T-cell (primary cell): ENCODE data around the gene TCFL5. TPM values are rescaled to one million over a fixed set of nuclear protein-coding genes. Genes with fewer than 3 reads are reported as not detected.

Source experiments
- ATAC-seq, 4 experiments: fragments of 200-7000 bp in 3 of 4; fragments of 150-1000 bp in 1 of 4; cut with Tn5 transposase; replicated peaks in 1 of 4; 1 replicate in 3 of 4; 2 replicates in 1 of 4; pipeline ENCODE4 v1.10.0; 2021; ENCODE audit warnings: moderate library complexity in 3 of 4, mild to moderate bottlenecking in 2 of 4, moderate number of reproducible peaks in 1 of 4
- CTCF ChIA-PET, 2 donors: fragments of 300-600 bp; sonication (Branson Sonifier 250); formaldehyde crosslinking; loops; one replicate each; lab custom pipeline; 2022; ENCODE audit warnings: antibody characterized with exemption in 2 of 2; lab: Charles Lee
- POLR2A ChIA-PET, 2 donors: fragments of 300-600 bp; sonication (Branson Sonifier 250); formaldehyde crosslinking; loops; one replicate each; lab custom pipeline; 2022; ENCODE audit warnings: antibody characterized with exemption in 2 of 2; lab: Charles Lee
- DNase-seq, 35 experiments: peaks; one replicate each; pipeline versions ENCODE4 v3.0.0 to v3.0.0-alpha.2; 2013 to 2023
- H3K27ac ChIP-seq: one replicate; pipeline ENCODE4 v1.5.1; 2013; ENCODE audit warnings: low read length
- H3K27me3 ChIP-seq, 2 experiments: replicated peaks in 1 of 2; 1 replicate in 1 of 2; 2 replicates in 1 of 2; pipeline versions ENCODE4 v1.6.1 to v1.7.0; 2013; ENCODE audit warnings: low read length in 1 of 2, mixed read lengths in 1 of 2; ENCODE audit not compliant: control insufficient read depth in 2 of 2, insufficient read depth in 2 of 2; ENCODE audit errors: extremely low read depth in 1 of 2
- H3K36me3 ChIP-seq, 2 donors: 1 replicate in 1 of 2; 2 replicates in 1 of 2; pipeline versions ENCODE4 v1.6.1 to v1.7.0; 2013; ENCODE audit warnings: low read length in 1 of 2; ENCODE audit not compliant: control insufficient read depth in 2 of 2, insufficient read depth in 1 of 2; ENCODE audit errors: extremely low read depth in 1 of 2
- H3K4me1 ChIP-seq, 2 experiments: 1 replicate in 1 of 2; 2 replicates in 1 of 2; pipeline versions ENCODE4 v1.6.1 to v1.7.0; 2013; ENCODE audit warnings: low read length in 2 of 2, mixed read lengths in 1 of 2; ENCODE audit not compliant: insufficient read depth in 2 of 2, control insufficient read depth in 1 of 2; ENCODE audit errors: extremely low read depth in 1 of 2
- H3K4me3 ChIP-seq, 2 donors: 1 replicate in 1 of 2; 2 replicates in 1 of 2; pipeline versions ENCODE4 v1.5.1 to v1.7.0; 2013; ENCODE audit warnings: mild to moderate bottlenecking in 2 of 2, low read length in 1 of 2, moderate library complexity in 1 of 2; ENCODE audit not compliant: control insufficient read depth in 1 of 2; ENCODE audit errors: extremely low read depth in 1 of 2
- H3K9me3 ChIP-seq: 2 replicates; pipeline ENCODE4 v1.7.0; 2013
- H3K27ac Mint-ChIP-seq, 2 donors: one replicate each; pipeline ENCODE4 v1.8.0; 2020 to 2021; ENCODE audit warnings: mild to moderate bottlenecking in 2 of 2, mixed read lengths in 2 of 2
- H3K27me3 Mint-ChIP-seq, 2 donors: one replicate each; pipeline ENCODE4 v1.8.0; 2021 to 2022; ENCODE audit warnings: mixed read lengths in 2 of 2
- H3K36me3 Mint-ChIP-seq: one replicate; pipeline ENCODE4 v1.8.0; 2021; ENCODE audit warnings: mixed read lengths
- H3K4me1 Mint-ChIP-seq, 3 donors: one replicate each; pipeline ENCODE4 v1.8.0; 2020 to 2022; ENCODE audit warnings: mixed read lengths in 3 of 3, mild to moderate bottlenecking in 1 of 3
- H3K4me3 Mint-ChIP-seq, 3 donors: one replicate each; pipeline ENCODE4 v1.8.0; 2020 to 2022; ENCODE audit warnings: mild to moderate bottlenecking in 3 of 3, mixed read lengths in 3 of 3, moderate library complexity in 3 of 3
- H3K9me3 Mint-ChIP-seq, 3 donors: one replicate each; pipeline ENCODE4 v1.8.0; 2020 to 2022; ENCODE audit warnings: mixed read lengths in 3 of 3
- WGBS: methylation state at CpG from one replicate; pipeline ENCODE4 v1.1.5; 2013; ENCODE audit warnings: missing lambda C conversion rate; ENCODE audit not compliant: insufficient coverage; 5-methylcytosine and 5-hydroxymethylcytosine counted together
- total RNA-seq, 35 experiments: library from RNA in 6 of 35; stranded (reverse) in 6 of 35; fragments of 120-200 nt in 1 of 35; gene quantifications; one replicate each; pipeline versions ENCODE4 v1.2.1 to v1.2.4 and lab custom pipeline; 2013 to 2026

The TCFL5 gene
- total RNA-seq, 5 donors from 2014 or later (not counting 1 experiment from before 2014, with no cell fraction given), result 5.0 to 12.7 (median 8.5) TPM

GRCh38 chr20:62808211-62808865, 53.3 kb downstream of the TCFL5 start:
- Mint-ChIP-seq H3K27me3 (no peaks in the 10 kb centered on the region), H3K36me3 (peaks cover 11% of the 10 kb centered on the region), H3K4me3 (peak overlapping the region; percentile 42 to 63 (median 62)), H3K4me1 (peaks cover 29 to 31% (median 29%) of the 10 kb centered on the region in 3 donors), H3K9me3 (no peaks in the 10 kb centered on the region), H3K27ac (peak overlapping the region; percentile 68 to 75)
- DNase-seq, result peak; percentile 22 to 82 (median 67)
- Histone ChIP-seq H3K36me3 (peaks cover 28 to 60% of the 10 kb centered on the region in 2 donors), H3K27me3 (no peaks in the 10 kb centered on the region), H3K4me3 (no peak overlapping the region), H3K27ac (no peak overlapping the region), H3K4me1 (peaks cover 6 to 53% of the 10 kb centered on the region in 2 experiments), H3K9me3 (no peaks in the 10 kb centered on the region)
- ChIA-PET POLR2A (interaction anchor here in 1 of 2 donors (0.6 kb wide), 1 partner anchor 258 kb away, joined by 5 read pairs; no protein-coding TSS in a partner anchor), CTCF (interaction anchor here (0.6 to 1.6 kb wide), 8 partner anchors 14 to 797 kb away, joined by 3 to 12 read pairs (median 4); no protein-coding TSS in a partner anchor)
- 44% methylated on average over 13 of the region's 21 CpGs for WGBS
- peak; percentile 35 to 47 (median 40) for ATAC-seq

- no peaks in the 10 kb centered on the region for H3K9me3 ChIP-seq
- DNase-seq, result no peak
- H3K36me3 Mint-ChIP-seq, result peaks cover 11% of the 10 kb centered on the region
- peaks cover 29 to 32% (median 29%) of the 10 kb centered on the region in 3 donors for H3K4me1 Mint-ChIP-seq
- ChIA-PET POLR2A (interaction anchor here in 1 of 2 donors (0.6 kb wide), 1 partner anchor 257 kb away, joined by 5 read pairs; no protein-coding TSS in a partner anchor), CTCF (interaction anchor here (0.6 to 1.6 kb wide), 6 partner anchors 13 to 797 kb away, joined by 3 to 12 read pairs (median 6); no protein-coding TSS in a partner anchor)
- H3K9me3 Mint-ChIP-seq, result no peaks in the 10 kb centered on the region
- H3K27ac Mint-ChIP-seq, result peak overlapping the region in 1 of 2 donors; percentile 44
- WGBS, result 90% methylated on average over 21 of the region's 23 CpGs
- no peaks in the 10 kb centered on the region for H3K27me3 Mint-ChIP-seq
- peak overlapping the region; percentile 28 to 78 (median 63) for H3K4me3 Mint-ChIP-seq
- H3K27ac ChIP-seq, result no peak overlapping the region
- H3K27me3 ChIP-seq, result no peaks in the 10 kb centered on the region
- no peak overlapping the region for H3K4me3 ChIP-seq
- ATAC-seq, result no peak
- H3K36me3 ChIP-seq, result peaks cover 25 to 58% of the 10 kb centered on the region in 2 donors
- peaks cover 6 to 53% of the 10 kb centered on the region in 2 experiments for H3K4me1 ChIP-seq
Observed at GRCh38 chr20:62807444-62808210, 54.0 kb downstream of the TCFL5 start.

GRCh38 chr20:62806383-62807050, 55.1 kb downstream of the TCFL5 start:
- Mint-ChIP-seq H3K9me3 (no peaks in the 10 kb centered on the region), H3K27me3 (no peaks in the 10 kb centered on the region), H3K4me1 (peaks cover 29 to 32% (median 29%) of the 10 kb centered on the region in 3 donors), H3K4me3 (peak overlapping the region; percentile 78), H3K36me3 (peaks cover 9% of the 10 kb centered on the region), H3K27ac (peak overlapping the region; percentile 27 to 39)
- no peak for DNase-seq
- H3K27me3 ChIP-seq, result no peaks in the 10 kb centered on the region
- POLR2A ChIA-PET, result no interaction called here
- H3K9me3 ChIP-seq, result no peaks in the 10 kb centered on the region
- H3K27ac ChIP-seq, result peak overlapping the region; percentile 19
- CTCF ChIA-PET, result interaction anchor here in 1 of 2 donors (0.7 kb wide), 1 partner anchor 162 kb away, joined by 3 read pairs; no protein-coding TSS in a partner anchor
- no peak for ATAC-seq
- peaks cover 20 to 46% of the 10 kb centered on the region in 2 donors for H3K36me3 ChIP-seq
- peaks cover 6 to 53% of the 10 kb centered on the region in 2 experiments for H3K4me1 ChIP-seq
- peak overlapping the region in 1 of 2 donors; percentile 58 for H3K4me3 ChIP-seq
- 84% methylated on average over 9 of the region's 11 CpGs for WGBS

- no peaks in the 10 kb centered on the region for H3K27me3 Mint-ChIP-seq
- WGBS, result 43% methylated on average over 20 of the region's 25 CpGs
- Histone ChIP-seq H3K4me1 (peaks cover 6 to 53% of the 10 kb centered on the region in 2 experiments), H3K36me3 (peaks cover 20 to 44% of the 10 kb centered on the region in 2 donors), H3K4me3 (peak overlapping the region; percentile 58 to 64), H3K9me3 (no peaks in the 10 kb centered on the region), H3K27me3 (no peaks in the 10 kb centered on the region), H3K27ac (peak overlapping the region; percentile 19)
- no peaks in the 10 kb centered on the region for H3K9me3 Mint-ChIP-seq
- H3K36me3 Mint-ChIP-seq, result peaks cover 9% of the 10 kb centered on the region
- DNase-seq, result no peak
- H3K27ac Mint-ChIP-seq, result peak overlapping the region; percentile 39 to 61
- POLR2A ChIA-PET, result no interaction called here
- no peak for ATAC-seq
- H3K4me1 Mint-ChIP-seq, result peaks cover 29 to 32% (median 29%) of the 10 kb centered on the region in 3 donors
- H3K4me3 Mint-ChIP-seq, result peak overlapping the region; percentile 78
- CTCF ChIA-PET, result interaction anchor here in 1 of 2 donors (0.7 kb wide), 1 partner anchor 161 kb away, joined by 3 read pairs; no protein-coding TSS in a partner anchor
Observed at GRCh38 chr20:62805711-62806382, 55.8 kb downstream of the TCFL5 start.

GRCh38 chr20:62805155-62805710, 56.4 kb downstream of the TCFL5 start:
- H3K4me1 Mint-ChIP-seq, result peaks cover 29 to 32% (median 29%) of the 10 kb centered on the region in 3 donors
- peak overlapping the region; percentile 78 to 95 (median 78) for H3K4me3 Mint-ChIP-seq
- H3K36me3 Mint-ChIP-seq, result peaks cover 10% of the 10 kb centered on the region
- Histone ChIP-seq H3K27me3 (no peaks in the 10 kb centered on the region), H3K36me3 (peaks cover 14 to 40% of the 10 kb centered on the region in 2 donors), H3K4me3 (peak overlapping the region; percentile 58 to 64), H3K4me1 (peaks cover 6 to 51% of the 10 kb centered on the region in 2 experiments), H3K9me3 (no peaks in the 10 kb centered on the region), H3K27ac (peak overlapping the region; percentile 19)
- ChIA-PET CTCF (interaction anchor here in 1 of 2 donors (1.0 to 1.7 kb wide), 2 partner anchors 11 to 13 kb away, joined by 4 to 7 read pairs; no protein-coding TSS in a partner anchor), POLR2A (interaction anchor here (0.7 to 0.8 kb wide), 2 partner anchors 11 kb away, joined by 3 to 4 read pairs; no protein-coding TSS in a partner anchor)
- no peaks in the 10 kb centered on the region for H3K27me3 Mint-ChIP-seq
- ATAC-seq, result peak; percentile 36 to 51 (median 46)
- no peaks in the 10 kb centered on the region for H3K9me3 Mint-ChIP-seq
- peak in 7 of 35 experiments; percentile 11 to 43 (median 26) for DNase-seq
- WGBS, result under 1% methylated on average over 56 of the region's 58 CpGs
- H3K27ac Mint-ChIP-seq, result peak overlapping the region; percentile 39 to 61
